AG08396 (cell line): Measurements from ENCODE around the gene STARD8.
A peak's percentile ranks its signal among the peaks of the same experiment; 100 is the strongest.

Experiments used
- DNase-seq: peaks from one replicate; pipeline ENCODE4 v3.0.0; 2012; ENCODE audit warnings: low spot score, mixed read lengths

Gene STARD8

DNA sequence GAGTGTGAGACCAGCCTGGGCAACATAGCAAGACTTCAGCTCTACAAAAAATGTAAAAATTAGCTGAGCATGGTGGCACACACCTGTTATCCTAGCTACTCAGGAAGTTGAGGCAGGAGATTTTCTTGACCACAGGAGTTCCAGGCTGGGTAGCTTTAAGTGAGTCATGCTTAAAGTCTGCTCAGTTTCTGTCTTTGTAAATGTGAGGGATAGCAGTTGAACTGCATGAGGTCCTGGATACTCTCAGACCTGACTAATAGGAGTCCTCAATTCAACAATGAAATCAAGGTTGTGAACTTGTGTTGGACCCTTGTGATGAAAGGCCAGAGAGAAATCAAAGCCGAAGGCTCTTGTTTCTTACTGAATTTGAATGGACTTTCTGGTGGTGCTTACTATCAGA, 45.2 kb downstream of the STARD8 start:
- DNase-seq: peak; percentile 26

- peak; percentile 82 for DNase-seq
These were observed 46.3 kb downstream of the STARD8 start for GRCh38 chrX:68693481-68694434.

GRCh38 chrX:68694435-68695205, 47.2 kb downstream of the STARD8 start:
- no peak for DNase-seq

- no peak for DNase-seq
These were observed 47.9 kb downstream of the STARD8 start for GRCh38 chrX:68695206-68695845.

GRCh38 chrX:68696267-68696990, 49.0 kb downstream of the STARD8 start:
- DNase-seq: no peak

- DNase-seq: no peak
These were observed 49.6 kb downstream of the STARD8 start for GRCh38 chrX:68697036-68697435.

DNA sequence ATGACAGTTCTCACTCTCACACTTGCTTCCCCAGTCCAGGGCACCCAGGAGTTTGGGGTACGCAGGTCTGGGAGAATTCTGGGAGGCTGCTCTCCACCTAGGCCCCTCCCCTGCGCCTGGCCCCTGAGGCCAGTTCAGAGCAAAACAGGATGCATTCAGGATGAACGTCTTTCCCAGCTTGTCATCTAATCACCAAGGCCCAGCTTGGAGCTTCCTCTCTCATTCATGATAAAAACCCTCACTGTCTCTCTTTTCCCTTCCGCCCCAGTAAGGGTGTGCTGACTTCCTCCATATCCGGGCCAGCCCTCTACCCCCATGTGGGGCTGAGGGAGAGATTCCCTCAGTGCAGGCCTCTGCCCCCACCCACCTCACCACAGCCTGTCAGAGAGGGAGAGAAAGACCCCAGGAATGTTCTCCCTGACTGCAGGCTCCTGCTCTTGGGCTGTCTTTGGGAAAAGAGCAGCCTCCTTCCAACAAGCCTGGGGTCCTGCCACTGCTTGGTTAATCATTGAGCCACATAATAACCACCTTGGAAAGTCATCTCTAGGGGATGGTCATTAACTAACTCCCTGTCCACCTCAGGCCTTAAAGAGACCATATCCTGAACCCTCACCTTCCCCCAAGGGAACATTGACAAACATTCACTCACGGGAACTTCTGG, 50.1 kb downstream of the STARD8 start:
- no peak for DNase-seq

DNA sequence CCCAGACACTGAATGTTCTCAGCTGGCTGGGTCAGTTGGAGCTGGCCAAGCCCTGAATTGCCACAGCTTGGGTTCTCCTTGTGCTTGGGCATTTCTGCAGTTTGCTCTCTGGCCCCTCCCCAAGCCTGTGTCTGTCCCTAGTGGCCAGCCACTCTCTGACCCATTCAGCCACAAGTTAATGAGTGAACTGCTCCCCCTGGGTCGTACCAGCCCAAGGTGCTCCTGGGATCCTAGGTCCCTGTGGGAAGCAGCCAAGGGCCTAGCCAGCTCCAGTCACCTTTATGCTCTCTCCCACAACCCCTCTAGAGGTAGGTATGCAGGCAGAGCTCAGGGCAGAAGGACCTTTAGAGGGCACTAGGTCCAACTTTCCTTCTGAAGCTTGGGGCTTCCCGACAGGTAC, 51.5 kb downstream of the STARD8 start:
- DNase-seq: no peak

- DNase-seq: peak; percentile 58
These were observed 52.7 kb downstream of the STARD8 start for GRCh38 chrX:68699960-68700746.

DNA sequence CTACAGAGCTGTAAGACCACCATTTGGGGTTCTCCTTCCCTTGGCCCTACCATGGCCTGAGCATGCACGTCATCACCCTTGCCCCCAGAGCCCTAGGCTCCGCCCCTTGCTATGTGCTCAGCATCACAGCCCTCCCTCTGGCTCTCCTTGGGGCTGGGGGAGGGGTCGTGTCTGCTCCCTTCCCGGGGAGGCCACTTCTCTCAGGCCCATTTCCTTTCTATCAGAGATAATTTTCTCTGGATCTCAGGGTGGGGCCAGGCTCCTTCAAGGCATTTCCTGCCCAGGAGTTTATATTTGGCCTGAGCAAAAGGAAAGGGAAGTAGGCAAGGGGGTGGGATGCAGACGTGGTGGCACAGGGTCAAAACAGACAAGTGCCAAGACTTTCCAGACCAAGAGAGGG, 55.9 kb downstream of the STARD8 start:
- no peak for DNase-seq

GRCh38 chrX:68703846-68704245, 56.4 kb downstream of the STARD8 start:
- DNase-seq: no peak

GRCh38 chrX:68705986-68706385, 58.5 kb downstream of the STARD8 start:
- no peak for DNase-seq

- DNase-seq: no peak
These were observed 61.2 kb downstream of the STARD8 start for GRCh38 chrX:68708503-68709290.

- peak; percentile 50 for DNase-seq
These were observed 63.6 kb downstream of the STARD8 start for GRCh38 chrX:68710870-68711576.

- DNase-seq: no peak
These were observed 64.4 kb downstream of the STARD8 start for GRCh38 chrX:68711845-68712244.

DNA sequence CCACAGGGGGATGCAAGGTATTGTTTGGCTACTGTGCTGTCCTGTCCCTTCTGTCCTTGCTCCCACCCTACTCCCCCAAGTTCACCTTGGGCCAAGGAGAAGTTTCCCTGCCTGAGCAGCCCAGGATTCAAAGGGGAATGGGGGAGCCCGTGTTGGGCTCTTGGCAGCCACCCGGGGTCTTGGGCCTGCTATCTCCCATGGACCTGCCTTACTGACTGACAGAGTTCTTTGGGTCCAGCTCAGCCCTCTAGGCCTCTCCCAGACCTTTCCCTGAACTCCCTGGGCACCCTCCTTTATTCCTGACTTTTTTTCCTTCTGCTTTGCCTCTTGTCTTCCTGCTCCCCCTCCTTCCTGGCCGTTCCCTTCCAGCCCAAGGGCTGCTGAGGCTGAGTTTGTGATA, 67.4 kb downstream of the STARD8 start:
- DNase-seq: no peak

- no peak for DNase-seq
These were observed 69.7 kb downstream of the STARD8 start for GRCh38 chrX:68717196-68717595.

DNA sequence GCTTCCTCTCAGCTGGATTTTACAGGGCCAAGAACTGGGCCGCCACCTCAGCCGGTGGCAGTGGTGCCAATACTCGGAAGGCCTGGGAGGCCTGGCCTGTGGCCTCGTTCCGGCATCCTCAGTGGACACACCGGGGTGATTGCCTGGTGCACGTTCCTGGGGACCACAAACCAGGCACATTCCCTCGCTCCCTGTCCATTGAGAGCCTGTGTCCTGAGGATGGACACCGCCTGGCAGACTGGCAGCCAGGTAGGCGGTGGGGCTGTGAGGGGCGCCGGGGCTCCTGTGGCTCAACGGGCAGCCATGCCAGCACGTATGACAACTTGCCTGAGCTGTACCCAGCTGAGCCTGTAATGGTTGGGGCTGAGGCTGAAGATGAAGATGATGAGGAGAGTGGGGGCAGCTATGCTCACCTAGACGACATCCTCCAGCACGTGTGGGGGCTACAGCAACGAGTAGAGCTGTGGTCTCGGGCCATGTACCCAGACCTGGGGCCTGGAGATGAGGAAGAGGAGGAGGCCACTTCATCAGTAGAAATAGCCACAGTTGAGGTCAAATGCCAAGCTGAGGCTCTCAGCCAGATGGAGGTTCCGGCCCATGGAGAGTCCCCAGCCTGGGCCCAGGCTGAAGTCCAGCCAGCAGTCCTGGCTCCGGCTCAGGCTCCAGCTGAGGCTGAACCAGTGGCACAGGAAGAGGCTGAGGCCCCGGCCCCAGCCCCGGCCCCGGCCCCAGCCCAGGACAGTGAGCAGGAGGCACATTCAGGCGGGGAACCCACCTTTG, 70.4 kb downstream of the STARD8 start:
- DNase-seq: no peak
